C4-2B (cell line): Measurements from ENCODE around the gene VRK3.

Source experiments
- CTCF ChIP-seq: fragments of 450-650 bp; conservative IDR thresholded peaks from 2 replicates; pipeline ENCODE4 v1.5.1; 2017; ENCODE audit warnings: mild to moderate bottlenecking
- ZFX ChIP-seq: fragments of 450-650 bp; IDR thresholded peaks from 2 replicates; pipeline ENCODE4 v1.6.1; 2017

GRCh38 chr19:49968279-49968922 is 56.8 kb downstream of the VRK3 start:
- no peak for TF ChIP-seq CTCF
- no peak for TF ChIP-seq ZFX
